ENCODE results near the gene CTNND1. TPM values are rescaled to one million over a fixed set of nuclear protein-coding genes. Genes with fewer than 3 reads are reported as not detected.

Gene CTNND1
- total RNA-seq, 1 experiment from 2014 or later = 66.9 TPM

Other genes starting within 250 kb of the CTNND1 start
- gene SLC43A1, start 246.1 kb upstream of the CTNND1 start, total RNA-seq (2014; rRNA removed; shearing (Covaris generic)) = 3.4 and 5.2 TPM in 2 replicates
- gene TIMM10, start 231.0 kb upstream of the CTNND1 start, total RNA-seq (2014; rRNA removed; shearing (Covaris generic)) = 59.7 and 95.9 TPM in 2 replicates
- not detected in 2 replicates for gene SMTNL1, start 224.2 kb upstream of the CTNND1 start, total RNA-seq (2014; rRNA removed; shearing (Covaris generic))
- 52.5 and 69.6 TPM in 2 replicates for gene UBE2L6, start 194.1 kb upstream of the CTNND1 start, total RNA-seq (2014; rRNA removed; shearing (Covaris generic))
- 0.74 and 4.8 TPM in 2 replicates for gene SERPING1, start 164.1 kb upstream of the CTNND1 start, total RNA-seq (2014; rRNA removed; shearing (Covaris generic))
- 0.60 and 1.4 TPM in 2 replicates for gene YPEL4, start 111.9 kb upstream of the CTNND1 start, total RNA-seq (2014; rRNA removed; shearing (Covaris generic))
- 20.5 and 22.9 TPM in 2 replicates for gene CLP1, start 104.0 kb upstream of the CTNND1 start, total RNA-seq (2014; rRNA removed; shearing (Covaris generic))
- 20.7 and 21.4 TPM in 2 replicates for gene ZDHHC5, start 93.7 kb upstream of the CTNND1 start, total RNA-seq (2014; rRNA removed; shearing (Covaris generic))
- 21.2 and 30.4 TPM in 2 replicates for gene MED19, start 49.6 kb upstream of the CTNND1 start, total RNA-seq (2014; rRNA removed; shearing (Covaris generic))
- gene TMX2, start 49.2 kb upstream of the CTNND1 start, total RNA-seq (2014; rRNA removed; shearing (Covaris generic)) = 102 and 119 TPM in 2 replicates
- gene SELENOH, start 20.3 kb upstream of the CTNND1 start, total RNA-seq (2014; rRNA removed; shearing (Covaris generic)) = 235 and 274 TPM in 2 replicates
- gene BTBD18, start 10.0 kb upstream of the CTNND1 start, total RNA-seq (2014; rRNA removed; shearing (Covaris generic)) = not detected in 2 replicates

All from A172 (cell line).